ENCODE measurements around the gene GNLY. TPM values are rescaled to one million over a fixed set of nuclear protein-coding genes. Genes with fewer than 3 reads are reported as not detected.

GNLY gene
- total RNA-seq, 2 donors from 2014 or later, result not detected

- Histone ChIP-seq H3K9me3 (ENCODE audit: control insufficient read depth, low read length) (peaks cover 2% of the 10 kb centered on the region), H3K9ac (ENCODE audit: extremely low read depth, low read length, poor library complexity, severe bottlenecking) (no peak overlapping the region), H3K4me1 (ENCODE audit: control insufficient read depth, insufficient read depth, low read length) (peaks cover 9% of the 10 kb centered on the region), H3K27ac (ENCODE audit: low read depth, low read length) (no peak overlapping the region), H3K27me3 (ENCODE audit: control insufficient read depth, insufficient read depth, low read length, poor library complexity, severe bottlenecking) (peaks cover 9% of the 10 kb centered on the region), H3K36me3 (ENCODE audit: control insufficient read depth, insufficient read depth, low read length) (no peaks in the 10 kb centered on the region), H3K4me3 (ENCODE audit: low read length) (no peak overlapping the region)
- H3K36me3 Mint-ChIP-seq (ENCODE audit: low read depth), result no peaks in the 10 kb centered on the region
- no peak for DNase-seq
- WGBS, 2 experiments (ENCODE audit: insufficient coverage in 1 of 2, insufficient read length in 1 of 2), result 87% methylated on average over 3 of the region's 3 CpGs; no CpG with 5 or more reads in 1 of the 2 experiments
- peaks cover 2% of the 10 kb centered on the region for H3K9me3 Mint-ChIP-seq
- no peak overlapping the region for H3K4me3 Mint-ChIP-seq
- H3K27ac Mint-ChIP-seq, result no peak overlapping the region
- TF ChIP-seq CTCF (conservative IDR thresholded peaks at IDR 0.05), result no peak
- peaks cover 18% of the 10 kb centered on the region for H3K27me3 Mint-ChIP-seq (ENCODE audit: insufficient read depth)
- peaks cover 11% of the 10 kb centered on the region for H3K4me1 Mint-ChIP-seq
Observed at GRCh38 chr2:85731606-85732005, 37.4 kb downstream of the GNLY start.

- peaks cover 7% of the 10 kb centered on the region for H3K9me3 ChIP-seq (ENCODE audit: control insufficient read depth, low read length)
- H3K27ac Mint-ChIP-seq, result no peak overlapping the region
- peaks cover 9% of the 10 kb centered on the region for H3K4me1 ChIP-seq (ENCODE audit: control insufficient read depth, insufficient read depth, low read length)
- peaks cover 2% of the 10 kb centered on the region for H3K9me3 Mint-ChIP-seq
- 94% methylated on average over 2 of the region's 2 CpGs; no CpG with 5 or more reads in 1 of the 2 experiments for WGBS, 2 experiments (ENCODE audit: insufficient coverage in 1 of 2, insufficient read length in 1 of 2)
- peaks cover 20% of the 10 kb centered on the region for H3K27me3 Mint-ChIP-seq (ENCODE audit: insufficient read depth)
- no peak overlapping the region for H3K4me3 ChIP-seq (ENCODE audit: low read length)
- no peaks in the 10 kb centered on the region for H3K36me3 Mint-ChIP-seq (ENCODE audit: low read depth)
- peaks cover 9% of the 10 kb centered on the region for H3K27me3 ChIP-seq (ENCODE audit: control insufficient read depth, insufficient read depth, low read length, poor library complexity, severe bottlenecking)
- no peak overlapping the region for H3K27ac ChIP-seq (ENCODE audit: low read depth, low read length)
- peaks cover 11% of the 10 kb centered on the region for H3K4me1 Mint-ChIP-seq
- H3K9ac ChIP-seq (ENCODE audit: extremely low read depth, low read length, poor library complexity, severe bottlenecking), result no peak overlapping the region
- TF ChIP-seq CTCF (conservative IDR thresholded peaks at IDR 0.05), result no peak
- H3K36me3 ChIP-seq (ENCODE audit: control insufficient read depth, insufficient read depth, low read length), result no peaks in the 10 kb centered on the region
- DNase-seq, result no peak
- H3K4me3 Mint-ChIP-seq, result no peak overlapping the region
Observed at GRCh38 chr2:85732467-85733120, 38.4 kb downstream of the GNLY start.

GRCh38 chr2:85733121-85733960 is 39.2 kb downstream of the GNLY start:
- Mint-ChIP-seq H3K36me3 (ENCODE audit: low read depth) (no peaks in the 10 kb centered on the region), H3K9me3 (peaks cover 2% of the 10 kb centered on the region), H3K27ac (no peak overlapping the region), H3K4me3 (no peak overlapping the region), H3K27me3 (ENCODE audit: insufficient read depth) (peaks cover 25% of the 10 kb centered on the region), H3K4me1 (peaks cover 11% of the 10 kb centered on the region)
- DNase-seq, result no peak
- Histone ChIP-seq H3K4me3 (ENCODE audit: low read length) (no peak overlapping the region), H3K9ac (ENCODE audit: extremely low read depth, low read length, poor library complexity, severe bottlenecking) (no peak overlapping the region), H3K27me3 (ENCODE audit: control insufficient read depth, insufficient read depth, low read length, poor library complexity, severe bottlenecking) (peaks cover 11% of the 10 kb centered on the region), H3K27ac (ENCODE audit: low read depth, low read length) (no peak overlapping the region), H3K9me3 (ENCODE audit: control insufficient read depth, low read length) (peaks cover 7% of the 10 kb centered on the region), H3K4me1 (ENCODE audit: control insufficient read depth, insufficient read depth, low read length) (peaks cover 9% of the 10 kb centered on the region), H3K36me3 (ENCODE audit: control insufficient read depth, insufficient read depth, low read length) (no peaks in the 10 kb centered on the region)
- 94 to 99% methylated on average over 12 to 18 of the region's 18 CpGs for WGBS, 2 experiments (ENCODE audit: insufficient coverage in 1 of 2, insufficient read length in 1 of 2)
- TF ChIP-seq CTCF (conservative IDR thresholded peaks at IDR 0.05), result no peak

All from endodermal cell (in vitro differentiated cells).